Gastrocnemius medialis (tissue), 4 donors: Measurements from ENCODE around the gene IMPA2. TPM values are rescaled to one million over a fixed set of nuclear protein-coding genes. Genes with fewer than 3 reads are reported as not detected.
"Not testable (repeated sequence)": the region's sequence is repeated elsewhere in the genome, so short reads cannot be mapped to it uniquely, and the experiment has no call there.

Source experiments
- ATAC-seq, 2 donors: fragments of 150-250 bp; one replicate each; pipeline ENCODE4 v1.9.1; 2016
- DNase-seq, 2 donors: peaks; one replicate each; pipeline ENCODE4 v3.0.0-alpha.2; 2019
- H3K27ac ChIP-seq, 4 donors: fragments of 200-600 bp; sonication (generic); 1 replicate in 1 of 4; 2 replicates in 3 of 4; pipeline ENCODE4 v1.5.1; 2016 to 2018; ENCODE audit warnings: mild to moderate bottlenecking in 2 of 4, moderate library complexity in 1 of 4
- H3K27me3 ChIP-seq, 3 donors: fragments of 200-600 bp; sonication (generic) in 2 of 3; 1 replicate in 1 of 3; 2 replicates in 2 of 3; pipeline versions ENCODE4 v1.5.1 to v1.6.0; 2016 to 2019; ENCODE audit warnings: mild to moderate bottlenecking in 1 of 3, moderate library complexity in 1 of 3
- H3K36me3 ChIP-seq, 2 donors: fragments of 200-600 bp; sonication (generic) in 1 of 2; one replicate each; pipeline ENCODE4 v1.5.1; 2017 to 2018
- H3K4me1 ChIP-seq, 2 donors: fragments of 200-600 bp; sonication (generic) in 1 of 2; one replicate each; pipeline ENCODE4 v1.5.1; 2016 to 2017; ENCODE audit warnings: mild to moderate bottlenecking in 2 of 2
- H3K4me3 ChIP-seq, 4 donors: fragments of 200-600 bp; sonication (generic) in 3 of 4; 1 replicate in 1 of 4; 2 replicates in 3 of 4; pipeline ENCODE4 v1.5.1; 2016 to 2019; ENCODE audit warnings: mild to moderate bottlenecking in 2 of 4
- H3K9me3 ChIP-seq, 3 donors: fragments of 200-600 bp; sonication (generic) in 2 of 3; 1 replicate in 1 of 3; 2 replicates in 2 of 3; pipeline ENCODE4 v1.5.1; 2016 to 2019
- POLR2A ChIP-seq, 2 donors: fragments of 450-650 bp; IDR thresholded peaks; one replicate each; pipeline ENCODE4 v1.6.1; 2017; ENCODE audit warnings: antibody characterized with exemption in 2 of 2, mild to moderate bottlenecking in 2 of 2, moderate library complexity in 2 of 2
- in situ Hi-C, 4 donors: fragments of 200-750 bp; cut with MboI; loops; one replicate each; pipeline versions ENCODE4 v1.15.0 to v1.8.0; 2017; ENCODE audit warnings: low sequenced_read_pairs in 4 of 4
- intact Hi-C: fragments of 100-400 bp; cut with DNase I; formaldehyde crosslinking; loops from one replicate; pipeline ENCODE4 v1.15.1; 2023; ENCODE audit warnings: low total_unique reads
- total RNA-seq, 4 donors: library from RNA; depleted of rRNA; stranded (reverse); fragments of >200 nt; gene quantifications; one replicate each; pipeline versions ENCODE4 v1.1.0 to v1.2.3, GENCODE V29; 2016
- TF ChIP-seq, protein P1 (sequence below), 5 experiments: fragments of 450-650 bp in 3 of 5; fragments of 200-600 bp in 2 of 5; sonication (generic) in 2 of 5; IDR thresholded peaks in 4 of 5; conservative IDR thresholded peaks in 1 of 5; 1 replicate in 4 of 5; 2 replicates in 1 of 5; pipeline ENCODE4 v1.5.1; 2016 to 2019; ENCODE audit warnings: antibody characterized with exemption in 5 of 5, mild to moderate bottlenecking in 3 of 5, moderate library complexity in 3 of 5

Gene IMPA2
- total RNA-seq, 4 donors from 2014 or later, result 245 to 391 (median 274) TPM

DNA sequence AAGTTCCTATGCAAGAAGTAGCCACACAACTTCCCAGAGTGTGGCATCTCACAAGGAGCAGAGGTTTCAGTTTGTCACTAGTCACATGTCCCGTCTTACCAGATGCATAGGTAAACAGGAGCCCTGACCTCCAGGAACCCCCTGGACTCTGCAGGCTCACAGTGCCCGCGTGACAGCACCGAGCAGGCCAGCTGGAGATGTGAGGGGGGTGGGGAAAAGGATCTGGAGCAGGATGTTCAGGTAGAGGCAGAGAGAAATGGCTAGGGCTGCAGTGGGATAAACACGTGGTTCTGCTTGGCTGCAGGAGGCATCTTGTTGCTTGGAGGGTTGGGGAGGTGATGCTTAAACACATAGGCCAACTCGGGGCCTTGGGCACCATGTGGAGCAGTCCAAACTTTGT is 54.2 kb downstream of the IMPA2 start:
- Histone ChIP-seq H3K4me1 (peaks cover 13 to 19% of the 10 kb centered on the region in 2 donors), H3K36me3 (peaks cover 0 to 22% of the 10 kb centered on the region in 2 donors), H3K4me3 (no peak overlapping the region), H3K27ac (no peak overlapping the region), H3K27me3 (no peaks in the 10 kb centered on the region), H3K9me3 (no peaks in the 10 kb centered on the region)
- no peak for DNase-seq
- intact Hi-C loops (loop anchor here (10.0 kb wide), 2 partner anchors 301 to 381 kb away; no protein-coding TSS in a partner anchor), in situ Hi-C loops (loop anchor here in 2 of 4 donors (10.0 to 25.0 kb wide), 2 partner anchors 298 to 301 kb away; no protein-coding TSS in a partner anchor)
- TF ChIP-seq POLR2A (IDR thresholded peaks at IDR 0.05), result no peak
- TF ChIP-seq, protein P1, sequence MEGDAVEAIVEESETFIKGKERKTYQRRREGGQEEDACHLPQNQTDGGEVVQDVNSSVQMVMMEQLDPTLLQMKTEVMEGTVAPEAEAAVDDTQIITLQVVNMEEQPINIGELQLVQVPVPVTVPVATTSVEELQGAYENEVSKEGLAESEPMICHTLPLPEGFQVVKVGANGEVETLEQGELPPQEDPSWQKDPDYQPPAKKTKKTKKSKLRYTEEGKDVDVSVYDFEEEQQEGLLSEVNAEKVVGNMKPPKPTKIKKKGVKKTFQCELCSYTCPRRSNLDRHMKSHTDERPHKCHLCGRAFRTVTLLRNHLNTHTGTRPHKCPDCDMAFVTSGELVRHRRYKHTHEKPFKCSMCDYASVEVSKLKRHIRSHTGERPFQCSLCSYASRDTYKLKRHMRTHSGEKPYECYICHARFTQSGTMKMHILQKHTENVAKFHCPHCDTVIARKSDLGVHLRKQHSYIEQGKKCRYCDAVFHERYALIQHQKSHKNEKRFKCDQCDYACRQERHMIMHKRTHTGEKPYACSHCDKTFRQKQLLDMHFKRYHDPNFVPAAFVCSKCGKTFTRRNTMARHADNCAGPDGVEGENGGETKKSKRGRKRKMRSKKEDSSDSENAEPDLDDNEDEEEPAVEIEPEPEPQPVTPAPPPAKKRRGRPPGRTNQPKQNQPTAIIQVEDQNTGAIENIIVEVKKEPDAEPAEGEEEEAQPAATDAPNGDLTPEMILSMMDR (IDR thresholded peaks at IDR 0.05 in 4 of 5, conservative IDR thresholded peaks at IDR 0.05 in 1 of 5), result no peak
- ATAC-seq, result no peak

DNA sequence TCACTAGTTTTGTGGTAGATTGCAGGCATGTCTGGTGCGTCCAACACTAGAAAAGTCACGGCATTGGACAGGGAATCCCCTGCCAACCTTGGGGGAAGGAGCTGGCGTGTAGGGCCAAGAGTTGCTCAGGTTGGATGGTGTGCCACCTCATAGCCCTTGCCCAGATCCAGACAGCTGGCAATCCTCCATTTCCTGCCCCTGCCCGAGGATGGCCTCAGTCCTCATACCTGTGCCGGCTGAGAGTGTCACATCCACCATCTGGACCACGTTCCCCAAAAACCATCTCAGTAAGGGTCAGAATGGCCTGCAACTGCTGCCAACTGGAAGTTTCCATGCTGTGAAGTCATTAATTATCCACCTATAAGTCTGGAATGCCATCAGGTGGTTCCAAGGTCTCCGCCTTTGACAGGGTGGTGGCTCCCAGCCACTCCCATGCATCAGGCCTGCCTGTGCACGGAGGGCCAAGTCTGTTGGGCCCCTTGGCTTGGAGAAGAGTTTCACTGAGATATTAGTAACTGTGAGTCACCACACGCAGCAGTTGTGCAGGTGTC is 55.0 kb downstream of the IMPA2 start:
- no peak for DNase-seq
- in situ Hi-C loops, result loop anchor here in 2 of 4 donors (10.0 to 25.0 kb wide), 2 partner anchors 299 to 301 kb away; no protein-coding TSS in a partner anchor

DNA sequence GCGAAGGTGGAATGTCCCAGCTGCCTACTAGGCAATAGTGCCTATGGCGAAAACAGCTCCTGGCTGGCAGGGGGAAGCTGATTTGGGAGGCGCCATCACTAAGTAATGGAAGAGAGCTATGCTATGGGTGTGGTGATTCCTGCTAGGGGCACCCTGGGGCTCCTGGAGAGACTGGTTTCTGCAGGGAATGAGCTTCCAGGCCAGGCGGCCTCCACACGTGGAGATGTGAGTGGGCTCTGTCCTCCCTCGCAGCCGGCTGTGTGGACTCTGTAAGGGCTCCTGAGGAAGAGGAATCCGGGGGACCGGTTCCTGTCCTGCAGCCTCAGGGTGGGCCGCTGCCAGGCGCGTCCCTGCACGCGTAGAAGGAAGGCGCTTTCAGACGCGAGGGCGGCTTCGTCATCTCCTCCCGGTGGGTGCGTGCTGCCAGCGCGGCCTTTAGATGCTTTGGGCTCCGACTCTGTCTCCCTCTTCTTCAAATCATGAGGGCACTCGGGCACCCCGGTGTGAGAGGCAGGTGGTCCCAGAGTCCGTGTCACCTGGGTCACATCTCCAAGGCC is 56.9 kb downstream of the IMPA2 start:
- intact Hi-C loops (loop anchor here (10.0 kb wide), 2 partner anchors 303 to 383 kb away; no protein-coding TSS in a partner anchor), in situ Hi-C loops (loop anchor here in 2 of 4 donors (10.0 to 25.0 kb wide), 2 partner anchors 301 to 303 kb away; no protein-coding TSS in a partner anchor)
- Histone ChIP-seq H3K36me3 (no peaks in the 10 kb centered on the region), H3K9me3 (no peaks in the 10 kb centered on the region), H3K27ac (peak overlapping the region in 2 of 4 donors; percentile 25 to 49), H3K4me1 (peaks cover 0 to 14% of the 10 kb centered on the region in 2 donors), H3K4me3 (peak overlapping the region; percentile 56 to 67 (median 60)), H3K27me3 (no peaks in the 10 kb centered on the region)
- no peak for DNase-seq
- TF ChIP-seq, protein P1 (IDR thresholded peaks at IDR 0.05 in 4 of 5, conservative IDR thresholded peaks at IDR 0.05 in 1 of 5), result no peak
- no peak for TF ChIP-seq POLR2A (IDR thresholded peaks at IDR 0.05)
- peak; percentile 3 to 6 for ATAC-seq

More for the DNA sequence above, 55.0 kb downstream of the IMPA2 start:
- H3K4me3 ChIP-seq, result no peak overlapping the region
- no peak for ATAC-seq
- peaks cover 7 to 19% of the 10 kb centered on the region in 2 donors for H3K4me1 ChIP-seq
- intact Hi-C loops, result loop anchor here (10.0 kb wide), 2 partner anchors 301 to 381 kb away; no protein-coding TSS in a partner anchor
- no peak for TF ChIP-seq POLR2A (IDR thresholded peaks at IDR 0.05)
- TF ChIP-seq, protein P1 (IDR thresholded peaks at IDR 0.05 in 4 of 5, conservative IDR thresholded peaks at IDR 0.05 in 1 of 5), result no peak
- H3K27ac ChIP-seq, result no peak overlapping the region
- H3K36me3 ChIP-seq, result peaks cover 0 to 14% of the 10 kb centered on the region in 2 donors
- H3K9me3 ChIP-seq, result no peaks in the 10 kb centered on the region
- H3K27me3 ChIP-seq, result no peaks in the 10 kb centered on the region

DNA sequence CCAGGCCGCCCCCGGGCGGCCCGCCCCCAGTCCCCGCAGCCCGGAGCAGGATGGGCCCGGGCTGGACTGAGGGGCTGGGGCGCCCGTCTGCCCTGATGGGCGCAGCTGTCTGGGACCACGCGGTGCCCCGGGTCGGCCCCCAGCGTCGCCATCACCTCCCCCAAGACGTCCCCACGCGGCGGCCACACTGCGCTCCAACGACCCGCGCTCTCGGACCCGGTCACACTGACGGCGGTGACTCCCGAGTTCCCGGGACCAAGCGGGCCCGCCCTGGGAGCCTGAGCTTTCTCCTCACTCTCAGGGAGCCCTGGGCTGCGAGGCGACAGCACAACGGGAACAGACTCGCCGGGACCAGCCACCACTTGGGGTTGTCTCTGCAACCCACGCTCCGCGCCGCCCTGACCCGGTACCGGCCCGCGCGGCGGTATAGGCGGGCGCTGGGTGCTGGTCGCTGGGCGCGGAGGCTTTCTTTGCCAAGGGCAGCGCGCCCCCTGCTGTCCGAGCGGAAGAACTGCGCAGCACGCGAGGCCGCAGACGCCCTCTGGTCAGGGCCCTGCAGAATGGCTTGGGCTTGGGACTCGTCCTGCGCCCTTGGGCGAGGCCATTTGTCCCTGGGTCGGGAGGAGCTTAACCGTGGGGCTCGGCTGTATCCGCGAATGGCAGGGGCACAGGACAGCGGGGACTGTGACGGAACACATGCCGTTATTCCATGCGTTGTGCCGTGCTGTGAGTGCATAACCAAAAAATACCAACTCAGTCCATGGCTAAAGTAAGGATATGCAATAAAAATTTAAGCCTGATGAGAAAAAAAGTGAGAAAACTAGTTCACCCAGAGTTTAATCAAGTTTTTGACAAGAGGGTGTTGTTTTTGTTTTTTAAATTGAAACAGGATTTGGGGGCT is 57.6 kb downstream of the IMPA2 start:
- no peak for TF ChIP-seq POLR2A (IDR thresholded peaks at IDR 0.05)
- TF ChIP-seq, protein P1 (IDR thresholded peaks at IDR 0.05 in 4 of 5, conservative IDR thresholded peaks at IDR 0.05 in 1 of 5), result peak; percentile 96 to 100 (median 97)
- Histone ChIP-seq H3K4me3 (peak overlapping the region; percentile 56 to 67 (median 60)), H3K27me3 (no peaks in the 10 kb centered on the region), H3K9me3 (no peaks in the 10 kb centered on the region), H3K36me3 (no peaks in the 10 kb centered on the region), H3K27ac (peak overlapping the region in 2 of 4 donors; percentile 25 to 49), H3K4me1 (peaks cover 0 to 14% of the 10 kb centered on the region in 2 donors)
- ATAC-seq (peak; percentile 85 to 87), DNase-seq (peak; percentile 57 to 74)
- intact Hi-C loops (loop anchor here (1.0 to 10.0 kb wide), 5 partner anchors 41 to 384 kb away; partner anchors contain the start of gene IMPA2), in situ Hi-C loops (loop anchor here in 2 of 4 donors (10.0 to 25.0 kb wide), 2 partner anchors 302 to 304 kb away; no protein-coding TSS in a partner anchor)

DNA sequence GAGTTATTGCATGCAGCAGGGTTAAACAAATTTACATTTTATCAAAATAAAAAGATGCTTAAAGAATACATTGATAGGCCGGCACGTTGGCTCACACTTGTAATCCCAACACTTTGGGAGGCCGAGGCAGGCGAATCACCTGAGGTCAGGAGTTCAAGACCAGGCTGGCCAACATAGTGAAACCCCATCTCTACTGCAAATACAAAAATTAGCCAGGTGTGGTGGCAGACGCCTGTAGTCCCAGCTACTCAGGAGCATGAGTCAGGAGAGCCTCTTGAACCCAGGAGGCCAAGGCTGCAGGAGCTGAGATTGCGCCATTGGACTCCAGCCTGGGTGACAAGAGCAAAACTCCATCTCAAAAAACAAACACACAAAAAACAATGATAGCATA is 58.2 kb downstream of the IMPA2 start:
- in situ Hi-C loops (loop anchor here in 2 of 4 donors (10.0 to 25.0 kb wide), 2 partner anchors 302 to 305 kb away; no protein-coding TSS in a partner anchor), intact Hi-C loops (loop anchor here (1.0 to 10.0 kb wide), 5 partner anchors 41 to 385 kb away; partner anchors contain the start of gene IMPA2)
- peaks cover 0 to 14% of the 10 kb centered on the region in 2 donors for H3K4me1 ChIP-seq
- H3K9me3 ChIP-seq, DNase-seq, ATAC-seq, H3K27me3 ChIP-seq, H3K4me3 ChIP-seq, H3K27ac ChIP-seq, H3K36me3 ChIP-seq: not testable (repeated sequence)
